Adrenal gland (tissue), 12 donors: ENCODE measurements around the gene CAMK1D. TPM values are rescaled to one million over a fixed set of nuclear protein-coding genes. Genes with fewer than 3 reads are reported as not detected.

Experiments
- DNase-seq, 7 donors: peaks; one replicate each; pipeline ENCODE4 v3.0.0-alpha.2; 2019 to 2020
- H3K27ac ChIP-seq, 5 donors: fragments of 200-600 bp; sonication (generic) in 4 of 5; 1 replicate in 3 of 5; 2 replicates in 2 of 5; pipeline versions ENCODE4 v1.5.1 to v1.8.0; 2016 to 2020; ENCODE audit warnings: mild to moderate bottlenecking in 1 of 5
- H3K27me3 ChIP-seq: fragments of 200-600 bp; 2 replicates; pipeline ENCODE4 v1.8.0; 2021
- H3K36me3 ChIP-seq, 2 donors: fragments of 200-600 bp; replicated peaks in 1 of 2; 1 replicate in 1 of 2; 2 replicates in 1 of 2; pipeline versions ENCODE4 v1.5.1 to v1.8.0; 2018 to 2022
- H3K4me1 ChIP-seq, 2 donors: fragments of 200-600 bp; replicated peaks in 1 of 2; 1 replicate in 1 of 2; 2 replicates in 1 of 2; pipeline versions ENCODE4 v1.5.1 to v1.8.0; 2018 to 2021
- H3K4me3 ChIP-seq, 4 donors: fragments of 200-600 bp; sonication (generic) in 3 of 4; one replicate each; pipeline ENCODE4 v1.5.1; 2016 to 2018
- H3K9me3 ChIP-seq, 3 donors: fragments of 200-600 bp; sonication (generic) in 1 of 3; replicated peaks in 1 of 3; 1 replicate in 2 of 3; 2 replicates in 1 of 3; pipeline versions ENCODE4 v1.5.1 to v1.8.0; 2016 to 2021
- POLR2A ChIP-seq, 2 donors: fragments of 450-650 bp; IDR thresholded peaks; one replicate each; pipeline ENCODE4 v1.6.1; 2017; ENCODE audit warnings: antibody characterized with exemption in 2 of 2, mild to moderate bottlenecking in 2 of 2, moderate library complexity in 1 of 2
- WGBS, 4 donors: extraction: QIAGEN DNeasy Blood & Tissue Kit in 2 of 4; methylation state at CpG; one replicate each; pipeline versions ENCODE4 v1.1.5 to v1.1.7; 2013 to 2017; 5-methylcytosine and 5-hydroxymethylcytosine counted together
- intact Hi-C, 2 donors: fragments of 100-400 bp; cut with DNase I; formaldehyde crosslinking; loops; one replicate each; pipeline versions ENCODE4 v1.14.1 to v1.15.0; 2022 to 2023
- polyA plus RNA-seq, 3 donors: library from polyadenylated mRNA; stranded (reverse); fragments of 200-250 nt in 2 of 3; fragments of 350-450 nt in 1 of 3; fragmentation: Illumina TruSeq in 1 of 3; extraction: RNeasy Lipid Tissue Mini Kit (QIAGEN cat#74804) in 1 of 3; gene quantifications; one replicate each; pipeline ENCODE4 v1.2.3, GENCODE V29; 2013 to 2014
- total RNA-seq, 9 donors: library from RNA; depleted of rRNA in 4 of 9; stranded (reverse); fragments of >200 nt in 4 of 9; fragments of 120-200 nt in 1 of 9; fragmentation: NEBNext Ultra II Directional in 1 of 9; extraction: Animal tissue kit (Norgen Biotek cat#: 25700) in 1 of 9; gene quantifications; one replicate each; pipeline versions ENCODE4 v1.1.0 to v1.2.4, GENCODE V29; 2013 to 2023
- TF ChIP-seq, protein P1 (sequence below), 6 experiments: fragments of 450-650 bp in 4 of 6; fragments of 200-600 bp in 2 of 6; sonication (generic) in 1 of 6; IDR thresholded peaks; 1 replicate in 5 of 6; 2 replicates in 1 of 6; pipeline versions ENCODE4 v1.5.1 to v1.8.0; 2016 to 2021; ENCODE audit warnings: antibody characterized with exemption in 6 of 6, mild to moderate bottlenecking in 2 of 6, moderate library complexity in 1 of 6
- donor health status: healthy with polysubstance abuse.
- donor health status: Bipolar disorder and iron deficiency.
- donor health status: DM: yes; HTN: yes; CAD: no.
- donor health status: DM: no; HTN: no; CAD: no.
- donor health status: DM: no; HTN: no; CAD: no.
- donor health status: DM: yes; HTN: yes; CAD: no.

CAMK1D gene
- total and polyA plus RNA-seq, 12 donors = 2.3 to 9.4 (median 6.5) TPM

DNA sequence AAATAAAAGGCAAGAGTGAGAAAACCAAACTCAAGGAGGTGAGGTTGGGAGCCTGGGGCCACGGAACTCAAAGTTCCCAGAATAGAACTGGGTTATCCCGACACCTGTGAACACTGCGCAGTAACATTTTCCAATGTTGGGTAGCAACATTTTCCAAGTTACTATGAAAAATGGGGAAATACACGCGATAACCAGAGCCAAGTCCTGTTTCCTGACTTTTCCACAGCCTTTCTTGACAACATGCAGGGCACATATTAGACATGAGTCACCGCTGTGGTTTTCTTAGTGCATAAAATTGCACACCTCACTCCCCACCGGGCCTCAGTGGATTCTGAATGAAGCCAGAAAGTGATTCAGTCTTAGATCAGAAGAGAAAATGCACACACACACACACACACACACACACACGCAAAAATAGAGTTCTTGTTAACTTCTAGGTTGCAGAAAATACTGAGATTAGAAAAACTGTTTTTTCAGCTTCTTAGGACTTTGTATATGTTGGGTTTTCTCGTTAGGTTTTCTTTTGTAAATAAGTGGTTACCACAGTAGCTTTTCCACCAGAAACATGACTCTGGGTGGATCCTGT, 70.0 kb downstream of the CAMK1D start:
- peaks cover 0 to 8% of the 10 kb centered on the region in 2 donors for H3K4me1 ChIP-seq

DNA sequence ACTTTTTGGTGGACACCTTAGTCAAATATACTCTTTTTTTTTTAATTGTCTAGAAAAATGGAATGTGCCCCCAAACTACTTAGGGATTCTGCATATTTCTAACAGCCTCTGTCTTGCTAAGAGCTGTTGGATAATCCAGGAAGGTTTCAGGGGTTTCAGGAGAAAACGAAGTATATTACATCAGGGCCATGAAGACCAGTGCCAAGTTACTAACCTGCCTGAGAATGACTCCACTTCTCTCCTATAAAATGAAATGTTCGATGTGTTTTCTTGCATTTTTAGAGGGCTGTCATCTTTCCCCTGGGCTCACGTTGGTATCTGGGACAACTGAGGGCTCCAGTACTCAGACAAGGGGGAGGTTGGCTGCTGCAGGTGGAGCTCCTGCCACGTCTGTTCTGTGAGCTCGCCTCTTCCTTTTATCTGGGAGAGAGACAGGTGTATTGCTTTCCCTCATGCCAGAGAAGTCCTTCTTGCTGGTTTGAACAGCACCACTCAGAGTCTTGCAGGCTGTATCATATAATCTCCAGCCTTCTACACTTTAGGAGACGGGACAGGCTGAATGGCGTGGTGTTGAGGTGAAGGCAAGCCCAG, 71.3 kb downstream of the CAMK1D start:
- Histone ChIP-seq H3K9me3 (no peaks in the 10 kb centered on the region), H3K27me3 (no peaks in the 10 kb centered on the region), H3K36me3 (no peaks in the 10 kb centered on the region), H3K4me3 (no peak overlapping the region), H3K27ac (no peak overlapping the region), H3K4me1 (peaks cover 0 to 8% of the 10 kb centered on the region in 2 donors)
- intact Hi-C loops = no loop called here
- TF ChIP-seq, protein P1, sequence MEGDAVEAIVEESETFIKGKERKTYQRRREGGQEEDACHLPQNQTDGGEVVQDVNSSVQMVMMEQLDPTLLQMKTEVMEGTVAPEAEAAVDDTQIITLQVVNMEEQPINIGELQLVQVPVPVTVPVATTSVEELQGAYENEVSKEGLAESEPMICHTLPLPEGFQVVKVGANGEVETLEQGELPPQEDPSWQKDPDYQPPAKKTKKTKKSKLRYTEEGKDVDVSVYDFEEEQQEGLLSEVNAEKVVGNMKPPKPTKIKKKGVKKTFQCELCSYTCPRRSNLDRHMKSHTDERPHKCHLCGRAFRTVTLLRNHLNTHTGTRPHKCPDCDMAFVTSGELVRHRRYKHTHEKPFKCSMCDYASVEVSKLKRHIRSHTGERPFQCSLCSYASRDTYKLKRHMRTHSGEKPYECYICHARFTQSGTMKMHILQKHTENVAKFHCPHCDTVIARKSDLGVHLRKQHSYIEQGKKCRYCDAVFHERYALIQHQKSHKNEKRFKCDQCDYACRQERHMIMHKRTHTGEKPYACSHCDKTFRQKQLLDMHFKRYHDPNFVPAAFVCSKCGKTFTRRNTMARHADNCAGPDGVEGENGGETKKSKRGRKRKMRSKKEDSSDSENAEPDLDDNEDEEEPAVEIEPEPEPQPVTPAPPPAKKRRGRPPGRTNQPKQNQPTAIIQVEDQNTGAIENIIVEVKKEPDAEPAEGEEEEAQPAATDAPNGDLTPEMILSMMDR (IDR thresholded peaks at IDR 0.05) = no peak
- no peak for TF ChIP-seq POLR2A (IDR thresholded peaks at IDR 0.05)
- 86 to 94% (median 87%) methylated on average over 7 of the region's 7 CpGs for WGBS, 4 donors
- no peak for DNase-seq

More for the DNA sequence above, 70.0 kb downstream of the CAMK1D start:
- no peak for TF ChIP-seq POLR2A (IDR thresholded peaks at IDR 0.05)
- TF ChIP-seq, protein P1 (IDR thresholded peaks at IDR 0.05) = no peak
- no peaks in the 10 kb centered on the region for H3K36me3 ChIP-seq
- no peaks in the 10 kb centered on the region for H3K27me3 ChIP-seq
- no peak for DNase-seq
- no peak overlapping the region for H3K27ac ChIP-seq
- no peaks in the 10 kb centered on the region for H3K9me3 ChIP-seq
- WGBS, 4 donors = 70 to 78% (median 72%) methylated on average over 9 of the region's 9 CpGs
- no peak overlapping the region for H3K4me3 ChIP-seq
- intact Hi-C loops = no loop called here

DNA sequence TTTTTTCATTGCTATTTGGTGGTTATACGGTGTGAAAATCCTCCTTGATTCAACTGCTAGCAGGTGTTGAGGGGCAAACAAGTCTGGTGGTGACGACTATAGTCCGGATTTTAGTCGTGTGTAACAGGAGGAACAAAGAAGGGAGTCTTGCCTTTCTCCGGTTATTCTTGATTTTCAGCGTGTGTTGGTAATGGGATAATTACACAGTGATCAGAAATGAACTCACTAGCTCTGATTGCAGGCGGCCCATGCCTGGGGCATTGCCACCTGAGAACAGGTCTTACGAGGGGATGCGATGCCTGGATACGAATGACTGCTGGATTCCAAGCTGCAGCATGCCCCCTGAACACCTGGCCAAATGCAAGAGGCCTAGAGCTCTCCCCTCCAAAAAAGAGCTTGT, 72.8 kb downstream of the CAMK1D start:
- no peaks in the 10 kb centered on the region for H3K9me3 ChIP-seq
- no peaks in the 10 kb centered on the region for H3K27me3 ChIP-seq
- H3K4me3 ChIP-seq = no peak overlapping the region
- H3K36me3 ChIP-seq = no peaks in the 10 kb centered on the region
- no peak overlapping the region for H3K27ac ChIP-seq
- intact Hi-C loops = no loop called here
- no peaks in the 10 kb centered on the region for H3K4me1 ChIP-seq
- 90 to 97% (median 96%) methylated on average over 10 of the region's 10 CpGs for WGBS, 4 donors
- no peak for DNase-seq
- TF ChIP-seq, protein P1 (IDR thresholded peaks at IDR 0.05) = no peak
- no peak for TF ChIP-seq POLR2A (IDR thresholded peaks at IDR 0.05)

GRCh38 chr10:12423896-12424295, 74.5 kb downstream of the CAMK1D start:
- H3K36me3 ChIP-seq = no peaks in the 10 kb centered on the region
- WGBS, 4 donors = 90 to 95% (median 93%) methylated on average over 14 of the region's 14 CpGs
- no peak overlapping the region for H3K4me3 ChIP-seq
- intact Hi-C loops = no loop called here
- no peak for DNase-seq
- H3K4me1 ChIP-seq = no peaks in the 10 kb centered on the region
- no peak overlapping the region for H3K27ac ChIP-seq
- H3K27me3 ChIP-seq = no peaks in the 10 kb centered on the region
- H3K9me3 ChIP-seq = no peaks in the 10 kb centered on the region
- TF ChIP-seq POLR2A (IDR thresholded peaks at IDR 0.05) = no peak
- TF ChIP-seq, protein P1 (IDR thresholded peaks at IDR 0.05) = no peak
